H1 (cell line): Measurements from ENCODE around the gene GABARAPL2. TPM values are rescaled to one million over a fixed set of nuclear protein-coding genes. Genes with fewer than 3 reads are reported as not detected.

Experiments used
- RNF2 ChIP-seq: fragments of 200-900, 300-1000 bp; sonication (generic); IDR thresholded peaks from 2 replicates; pipeline ENCODE4 v1.7.1; 2016; ENCODE audit warnings: borderline replicate concordance, low read depth, mild to moderate bottlenecking, antibody characterized with exemption, low read length; ENCODE audit not compliant: poor library complexity, severe bottlenecking; ENCODE audit errors: missing control alignments
- SRF ChIP-seq: IDR thresholded peaks from 2 replicates; pipeline ENCODE4 v1.6.1; 2011; ENCODE audit warnings: mild to moderate bottlenecking, low read depth, low read length, moderate library complexity
- TCF12 ChIP-seq: IDR thresholded peaks from 2 replicates; pipeline ENCODE4 v1.6.1; 2011; ENCODE audit warnings: low read depth, mild to moderate bottlenecking, low read length
- polyA plus RNA-seq, 7 experiments: library from polyadenylated mRNA; depleted of rRNA in 3 of 7; stranded (reverse) in 5 of 7; unstranded in 2 of 7; fragments of >200 nt in 5 of 7; fragments of 200-250 nt in 2 of 7; gene quantifications; 1 replicate in 5 of 7; 2 replicates in 1 of 7; 4 replicates in 1 of 7; pipeline versions ENCODE4 v1.2.1 to v1.2.3, GENCODE V29; 2011 to 2013; ENCODE audit warnings: missing spikeins in 2 of 7, mixed read lengths in 2 of 7
- total RNA-seq: library from RNA; stranded (reverse); fragmentation: NEBNext Ultra II Directional; extraction: Animal tissue kit (Norgen Biotek cat#: 25700); gene quantifications from 2 replicates; pipeline ENCODE4 v1.2.1, GENCODE V29; 2021

The GABARAPL2 gene
- total and polyA plus RNA-seq, 2 of the 8 experiments (the other 6 are each of a cell fraction or from before 2014, with no cell fraction given) = 65.8 to 71.3 TPM

- TF ChIP-seq RNF2 (no peak), SRF (no peak), TCF12 (no peak)
- TF ChIP-seq, all 59 proteins: peak for 0
These were observed 52.6 kb downstream of the GABARAPL2 start (continued) for GRCh38 chr16:75618780-75619179.
